Suppressor macrophage treated with lipopolysaccharide for 4 hours (primary cell): Measurements from ENCODE around the gene GNAS.

ENCODE experiments used
- DNase-seq: peaks from one replicate; pipeline ENCODE4 v3.0.0-alpha.2; 2020

The GNAS gene

DNA sequence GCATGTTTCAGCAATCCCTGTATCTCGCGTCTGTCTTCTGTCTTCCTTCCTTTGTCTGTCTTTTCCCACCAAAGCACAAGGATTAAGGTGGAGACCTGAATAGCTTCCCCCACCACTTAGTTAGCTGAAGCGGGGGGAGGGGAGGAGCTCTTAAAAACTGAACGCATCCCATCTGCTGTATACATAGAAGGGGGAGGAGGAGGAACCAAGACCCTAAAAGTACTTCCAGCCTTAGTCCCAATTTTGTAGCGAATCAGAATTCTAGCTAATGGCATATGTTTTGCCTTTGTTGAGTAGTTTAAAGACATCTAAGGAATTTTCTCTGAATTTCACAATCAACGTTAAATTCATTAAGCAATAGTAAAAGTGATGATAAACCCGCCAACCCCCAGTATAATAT is 47.9 kb downstream of the GNAS start:
- no peak for DNase-seq

DNA sequence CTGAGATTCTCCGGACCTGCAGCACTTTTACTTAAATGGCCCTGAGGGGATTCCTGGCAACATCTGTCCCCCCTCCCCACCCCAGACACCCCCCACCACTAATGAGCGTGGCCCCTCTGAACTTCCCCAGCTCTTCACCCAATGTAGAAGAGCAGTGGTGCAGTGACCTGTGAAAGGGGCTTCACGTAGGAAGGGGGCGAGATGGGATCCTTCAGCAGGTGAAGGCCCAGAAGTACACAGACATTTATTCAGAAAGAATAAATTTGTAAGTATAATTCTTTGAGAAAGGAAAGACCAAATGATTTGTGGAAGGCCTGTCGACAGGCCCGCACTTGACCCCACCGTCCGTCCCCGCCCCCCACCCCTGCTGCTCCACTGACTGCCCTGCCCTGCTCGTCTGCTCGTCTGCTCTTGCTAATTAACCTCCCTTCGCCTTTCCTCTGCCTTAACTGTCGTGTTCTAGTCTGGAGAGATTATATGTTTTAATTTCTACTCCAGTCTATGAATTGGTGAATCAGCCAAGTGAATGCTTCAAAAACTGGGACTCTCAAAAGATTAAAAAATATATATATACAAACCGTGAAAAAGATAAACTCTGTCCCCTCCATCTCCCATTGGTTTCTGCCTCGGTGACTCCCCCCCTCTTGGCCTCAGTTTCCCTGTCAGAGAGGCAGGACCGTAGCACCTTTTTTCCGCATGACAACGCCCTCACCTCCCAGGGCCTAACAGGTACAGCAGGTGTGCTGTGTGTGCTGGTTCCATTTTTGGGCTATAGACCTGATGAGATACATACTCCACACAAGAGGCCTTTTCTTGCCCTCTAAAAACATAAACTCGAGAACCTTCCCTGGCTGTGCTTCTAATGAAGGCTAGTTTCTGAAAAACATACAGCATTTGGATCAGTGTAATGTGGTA is 49.2 kb downstream of the GNAS start:
- no peak for DNase-seq

DNA sequence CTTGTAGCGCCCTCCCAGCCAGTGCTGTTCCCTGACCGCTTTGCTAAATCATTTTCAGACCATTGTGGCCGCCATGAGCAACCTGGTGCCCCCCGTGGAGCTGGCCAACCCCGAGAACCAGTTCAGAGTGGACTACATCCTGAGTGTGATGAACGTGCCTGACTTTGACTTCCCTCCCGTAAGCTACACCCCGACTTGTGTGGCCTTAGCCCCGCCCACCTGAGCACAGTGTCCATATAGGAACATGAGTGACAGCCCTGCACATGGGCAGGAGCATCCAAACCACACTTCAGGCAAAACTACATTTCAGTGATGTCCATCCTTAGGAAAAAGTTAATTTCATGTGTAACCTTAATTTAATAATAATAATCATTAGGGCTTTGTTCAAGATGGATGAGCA is 51.1 kb downstream of the GNAS start:
- DNase-seq = no peak

DNA sequence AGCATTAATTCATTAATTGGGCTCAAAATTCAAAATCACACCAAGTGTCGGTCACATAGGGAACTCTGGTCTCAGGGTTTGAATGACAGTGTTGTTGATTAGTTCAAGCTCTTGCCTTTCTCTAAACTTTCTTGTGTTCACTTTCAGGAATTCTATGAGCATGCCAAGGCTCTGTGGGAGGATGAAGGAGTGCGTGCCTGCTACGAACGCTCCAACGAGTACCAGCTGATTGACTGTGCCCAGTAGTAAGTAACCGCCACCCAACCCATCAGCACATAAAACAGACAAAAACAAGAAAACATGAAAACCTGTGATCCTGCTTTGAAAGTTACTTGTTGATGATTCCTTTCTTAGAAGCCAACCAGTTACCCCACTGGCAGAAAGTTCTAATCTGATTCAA is 52.7 kb downstream of the GNAS start:
- no peak for DNase-seq

- DNase-seq = no peak
These were observed 53.6 kb downstream of the GNAS start for GRCh38 chr20:58906111-58906510.

GRCh38 chr20:58906894-58907293 is 54.4 kb downstream of the GNAS start:
- DNase-seq = peak; percentile 53

DNA sequence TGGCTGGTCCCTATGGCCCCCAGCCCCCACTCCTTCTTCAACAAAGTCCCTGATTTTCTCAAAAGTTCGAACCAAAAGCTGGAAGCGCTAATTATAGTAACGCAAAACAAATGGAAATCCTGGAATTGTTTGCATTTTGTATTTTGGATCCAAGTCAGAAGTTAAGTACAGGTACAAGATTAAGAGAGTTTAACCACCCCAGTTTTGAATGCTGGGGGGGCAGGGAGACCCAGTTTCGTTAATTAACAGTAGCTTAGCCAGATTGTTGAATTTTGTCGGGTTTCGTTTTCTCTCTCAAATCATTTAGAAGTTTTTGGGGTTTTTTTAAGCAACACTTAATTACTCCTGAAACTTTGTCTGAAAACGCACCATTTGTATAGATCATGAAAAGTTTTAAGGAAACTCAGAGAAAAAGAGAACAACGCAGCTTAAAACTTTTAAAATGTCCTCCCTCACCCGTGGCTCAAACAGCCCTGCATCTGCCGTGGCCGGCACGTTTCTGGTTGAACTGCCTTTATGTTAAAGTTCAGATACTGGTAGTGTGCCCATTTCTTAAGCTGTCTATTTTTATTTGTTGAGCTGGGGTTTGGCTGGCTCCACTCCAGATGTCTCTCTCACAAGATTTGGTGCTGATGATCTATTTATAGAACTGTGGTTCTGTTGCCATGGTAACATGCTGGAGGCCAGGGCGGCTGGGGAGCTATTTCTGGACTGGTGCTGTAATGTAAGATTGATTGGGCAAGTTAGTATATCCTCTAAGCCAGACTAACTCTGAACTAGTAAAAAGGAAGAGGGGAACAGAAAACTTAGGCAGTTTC is 55.0 kb downstream of the GNAS start:
- peak; percentile 95 for DNase-seq

DNA sequence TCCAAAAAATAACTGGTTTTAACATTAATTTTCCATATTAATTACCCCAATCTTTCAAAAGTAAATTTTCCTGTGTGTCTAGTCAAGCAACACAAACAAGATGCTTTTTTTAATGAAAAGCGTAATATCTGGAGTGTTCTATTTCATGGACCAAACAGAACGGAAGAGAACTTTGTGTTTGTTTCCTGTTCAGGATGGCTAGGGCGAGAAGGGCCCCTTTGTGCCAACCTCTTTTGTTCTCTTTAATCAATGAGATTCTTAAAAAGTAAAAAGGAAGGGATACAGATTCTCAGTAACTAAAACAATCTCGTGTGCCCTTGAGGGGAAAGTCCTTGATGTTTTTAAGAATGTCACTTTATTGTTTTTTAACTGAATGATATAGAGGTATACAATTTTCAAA is 55.7 kb downstream of the GNAS start:
- no peak for DNase-seq

DNA sequence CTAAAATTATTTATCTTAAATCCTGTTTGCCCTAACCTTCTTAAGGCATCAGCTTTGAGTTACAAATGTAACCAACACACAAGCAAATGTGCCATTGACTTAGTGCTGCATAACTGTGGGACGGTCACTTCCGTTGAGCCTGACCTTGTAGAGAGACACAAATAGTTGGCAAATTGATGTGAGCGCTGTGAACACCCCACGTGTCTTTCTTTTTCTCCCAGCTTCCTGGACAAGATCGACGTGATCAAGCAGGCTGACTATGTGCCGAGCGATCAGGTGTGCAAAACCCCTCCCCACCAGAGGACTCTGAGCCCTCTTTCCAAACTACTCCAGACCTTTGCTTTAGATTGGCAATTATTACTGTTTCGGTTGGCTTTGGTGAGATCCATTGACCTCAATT is 56.4 kb downstream of the GNAS start:
- no peak for DNase-seq

- no peak for DNase-seq
These were observed 57.1 kb downstream of the GNAS start for GRCh38 chr20:58909585-58909984.

GRCh38 chr20:58910473-58910872 is 58.0 kb downstream of the GNAS start:
- DNase-seq = no peak

DNA sequence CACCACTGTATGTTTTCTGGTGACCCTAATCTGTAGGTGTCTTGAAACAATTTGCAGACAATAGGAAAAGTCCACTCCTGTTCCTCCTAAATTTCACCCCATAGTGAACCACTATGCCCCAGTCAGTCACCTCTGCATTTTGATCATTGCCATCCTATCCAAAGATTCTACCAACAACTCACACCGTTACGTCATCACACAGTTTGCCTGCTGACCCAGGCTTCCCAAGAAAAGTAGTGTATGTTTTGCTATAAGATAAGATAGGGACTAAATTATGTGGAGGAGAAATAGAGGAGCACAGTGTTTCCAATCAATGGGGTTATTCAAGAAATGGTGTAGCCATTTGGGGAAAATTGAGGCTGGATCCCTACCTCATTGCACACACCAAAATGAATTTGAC is 58.8 kb downstream of the GNAS start:
- DNase-seq = no peak

- DNase-seq = no peak
These were observed 59.5 kb downstream of the GNAS start for GRCh38 chr20:58911970-58912369.

DNA sequence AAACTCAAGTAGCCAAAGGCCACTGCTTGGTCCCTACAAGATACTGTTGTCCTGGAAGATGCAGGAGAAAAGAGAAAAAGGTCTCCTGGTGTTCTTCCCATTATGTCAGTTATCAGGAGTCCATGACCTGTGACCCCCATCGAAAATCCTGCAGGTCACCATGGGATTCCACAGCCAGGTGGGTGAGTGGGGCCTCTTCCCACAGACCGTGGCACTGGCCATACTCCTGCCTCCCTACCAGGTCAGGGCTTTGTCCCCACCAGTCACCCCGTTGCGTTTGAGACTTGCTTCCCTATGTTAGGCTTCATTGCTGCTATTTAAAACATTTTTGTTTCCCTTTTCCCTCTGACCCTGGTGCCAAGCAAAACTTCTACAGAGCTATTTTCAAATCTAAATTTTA is 60.6 kb downstream of the GNAS start:
- DNase-seq = no peak

DNA sequence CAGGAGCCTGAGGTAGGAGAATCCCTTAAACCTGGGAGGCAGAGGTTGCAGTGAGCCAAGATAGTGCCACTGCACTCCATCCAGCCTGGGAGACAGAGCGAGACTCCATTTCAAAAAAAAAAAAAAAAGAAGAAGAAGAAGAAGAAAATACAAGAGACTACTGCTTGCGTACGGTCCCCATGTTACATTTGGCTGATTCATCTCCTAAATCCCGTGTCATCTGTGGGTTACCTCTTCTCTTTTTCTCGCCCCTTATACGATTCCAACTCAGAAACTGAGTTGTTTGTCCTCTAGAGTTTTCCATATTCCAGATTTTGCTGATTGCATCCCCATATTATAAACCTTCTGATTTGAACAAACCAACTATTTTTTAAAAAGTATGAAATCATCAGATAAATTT is 66.1 kb downstream of the GNAS start:
- peak; percentile 43 for DNase-seq

DNA sequence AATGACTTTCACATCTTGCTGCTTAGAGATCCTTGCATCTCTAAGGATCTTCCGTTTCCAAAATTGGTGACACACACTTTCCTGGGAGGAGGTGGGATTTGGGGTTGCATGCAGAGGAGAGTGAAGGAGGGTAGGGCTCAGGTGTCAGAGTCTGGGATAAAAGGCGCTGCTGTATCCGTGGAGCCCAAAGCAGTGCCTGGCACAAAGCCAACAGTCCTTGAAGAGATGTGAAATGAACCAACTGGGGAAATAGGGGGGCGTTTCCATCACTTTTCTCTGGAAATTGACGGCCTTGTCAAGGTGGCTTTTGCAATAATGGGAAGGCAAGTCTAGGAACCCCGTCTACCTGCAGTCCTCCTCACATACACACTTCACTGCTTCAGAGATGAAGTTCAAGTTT is 69.0 kb downstream of the GNAS start:
- DNase-seq = no peak

DNA sequence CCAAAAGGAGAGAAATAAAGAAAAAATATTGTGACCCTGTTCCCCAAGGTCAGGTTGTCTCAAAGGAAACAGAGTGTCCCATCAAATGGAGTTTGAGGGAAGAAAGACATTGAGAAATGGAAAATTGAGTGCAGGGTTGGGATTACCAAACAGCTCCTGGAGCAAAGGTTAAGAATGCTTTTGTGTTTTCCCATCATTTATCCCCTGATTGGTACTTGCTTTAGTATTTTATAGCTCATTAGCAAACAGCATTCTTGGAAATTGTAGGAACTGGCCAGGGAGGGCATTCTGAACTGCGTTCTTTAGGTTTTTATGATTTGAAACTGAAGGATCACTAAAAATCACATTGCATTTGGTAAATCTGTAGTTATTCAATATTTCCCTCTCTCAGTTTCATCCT is 69.5 kb downstream of the GNAS start:
- DNase-seq = no peak

- DNase-seq = no peak
These were observed 70.7 kb downstream of the GNAS start for GRCh38 chr20:58923117-58923712.

GRCh38 chr20:58926802-58927489 is 74.4 kb downstream of the GNAS start:
- DNase-seq = no peak

- no peak for DNase-seq
These were observed 75.1 kb downstream of the GNAS start for GRCh38 chr20:58927490-58928061.

GRCh38 chr20:58930496-58930895 is 78.0 kb downstream of the GNAS start:
- DNase-seq = no peak

GRCh38 chr20:58932170-58932569 is 79.7 kb downstream of the GNAS start:
- DNase-seq = no peak

DNA sequence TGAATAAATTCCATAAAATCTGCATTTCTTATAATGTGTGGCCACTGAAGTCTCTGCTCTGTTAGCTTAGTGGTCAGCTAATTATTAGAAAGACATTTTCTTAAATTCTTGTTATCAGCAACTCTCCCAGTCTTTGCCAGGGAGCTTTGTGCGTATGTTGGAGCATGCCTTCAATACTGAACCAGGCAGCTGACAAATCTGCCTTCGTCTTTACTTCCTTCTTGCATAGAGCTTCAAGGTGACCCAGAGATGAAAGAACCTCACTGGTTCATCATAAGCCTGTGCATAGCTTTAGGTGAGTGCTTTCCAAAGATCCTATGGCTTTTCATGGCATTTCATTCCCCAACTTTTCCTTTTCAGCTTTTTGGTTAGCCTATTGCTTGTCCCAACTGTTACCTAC is 85.6 kb downstream of the GNAS start:
- DNase-seq = no peak
